ENCODE measurements around the gene SMG5. TPM values are rescaled to one million over a fixed set of nuclear protein-coding genes. Genes with fewer than 3 reads are reported as not detected.
"Not testable (repeated sequence)": the region's sequence is repeated elsewhere in the genome, so short reads cannot be mapped to it uniquely, and the experiment has no call there.

The SMG5 gene
- total RNA-seq, 1 experiment from 2014 or later = 63.3 TPM

GRCh38 chr1:156221986-156222692, 60.5 kb downstream of the SMG5 start:
- Histone ChIP-seq H3K27ac (no peak overlapping the region), H3K79me2 (ENCODE audit: low read depth) (peaks cover 5% of the 10 kb centered on the region; the same call in 1 of the 2 replicates), H3K9me2 (ENCODE audit: insufficient read depth) (no peaks in the 10 kb centered on the region), H3K4me1 (replicated peaks; ENCODE audit: insufficient read depth) (peaks cover 12% of the 10 kb centered on the region; the same call in 1 of the 2 replicates), H2AFZ (no peak overlapping the region), H3K9me3 (ENCODE audit: insufficient read depth, low read depth) (no peaks in the 10 kb centered on the region), H3K4me3 (no peak overlapping the region), H3K27me3 (ENCODE audit: insufficient read depth, low read depth) (no peaks in the 10 kb centered on the region), H3K36me3 (ENCODE audit: low read depth) (0 out of 2 replicates have a peak, but pooled peaks cover 8% of the 10 kb centered on the region), H4K20me1 (ENCODE audit: insufficient read depth) (no peaks in the 10 kb centered on the region; the same call in 1 of the 2 replicates), H3K4me2 (no peak overlapping the region), H3F3A (ENCODE audit: insufficient read depth, low read depth) (peaks cover 19% of the 10 kb centered on the region)
- BruUV-seq (replicated peaks) = no TSS peak
- intact Hi-C loops (cut with micrococcal nuclease; ENCODE audit: unreplicated experiment) = no loop called here
- CTCF ChIA-PET = no interaction called here
- TF ChIP-seq CTCF (conservative IDR thresholded peaks at IDR 0.05) (no peak), EZH2 (IDR thresholded peaks at IDR 0.05; ENCODE audit: low read depth) (no peak)
- no peak for DNase-seq
- POLR2A ChIA-PET (ENCODE audit: unreplicated experiment) = no interaction called here

- BruUV-seq (replicated peaks) = no TSS peak
- Histone ChIP-seq H4K20me1 (ENCODE audit: insufficient read depth) (no peaks in the 10 kb centered on the region; the same call in 1 of the 2 replicates), H3K36me3 (ENCODE audit: low read depth) (0 out of 2 replicates have a peak, but pooled peaks cover 8% of the 10 kb centered on the region), H3K4me1 (replicated peaks; ENCODE audit: insufficient read depth) (peaks cover 11% of the 10 kb centered on the region; the same call in 1 of the 2 replicates), H3K79me2 (ENCODE audit: low read depth) (peaks cover 11% of the 10 kb centered on the region; the same call in 1 of the 2 replicates), H3F3A (ENCODE audit: insufficient read depth, low read depth) (peaks cover 15% of the 10 kb centered on the region), H3K27me3 (ENCODE audit: insufficient read depth, low read depth) (no peaks in the 10 kb centered on the region), H3K9me2 (ENCODE audit: insufficient read depth) (no peaks in the 10 kb centered on the region), H2AFZ (no peak overlapping the region), H3K4me2 (no peak overlapping the region), H3K27ac (no peak overlapping the region), H3K9me3 (ENCODE audit: insufficient read depth, low read depth) (no peaks in the 10 kb centered on the region), H3K4me3 (no peak overlapping the region)
- intact Hi-C loops (cut with micrococcal nuclease; ENCODE audit: unreplicated experiment) = no loop called here
- CTCF ChIA-PET = no interaction called here
- no peak for TF ChIP-seq CTCF (conservative IDR thresholded peaks at IDR 0.05)
- no peak for TF ChIP-seq EZH2 (IDR thresholded peaks at IDR 0.05; ENCODE audit: low read depth)
- POLR2A ChIA-PET (ENCODE audit: unreplicated experiment) = no interaction called here
- DNase-seq = no peak
These were observed 62.4 kb downstream of the SMG5 start for GRCh38 chr1:156220226-156220625.

- intact Hi-C loops (cut with micrococcal nuclease; ENCODE audit: unreplicated experiment) = loop anchor here (10.0 kb wide), 1 partner anchor 283 kb away; the partner anchor contains the start of gene KHDC4
- CTCF ChIA-PET = interaction anchor here (0.6 kb wide), 1 partner anchor 214 kb away, joined by 5 read pairs; no protein-coding TSS in a partner anchor
- H3K36me3 ChIP-seq (ENCODE audit: low read depth) = no peaks in the 10 kb centered on the region
- no peaks in the 10 kb centered on the region for H3K9me3 ChIP-seq (ENCODE audit: insufficient read depth, low read depth)
- peaks cover 24% of the 10 kb centered on the region for H3K79me2 ChIP-seq (ENCODE audit: low read depth)
- no peaks in the 10 kb centered on the region for H3K27me3 ChIP-seq (ENCODE audit: insufficient read depth, low read depth)
- TF ChIP-seq EZH2 (IDR thresholded peaks at IDR 0.05; ENCODE audit: low read depth) (no peak), CTCF (conservative IDR thresholded peaks at IDR 0.05) (no peak)
- H3K9me2 ChIP-seq (ENCODE audit: insufficient read depth) = no peaks in the 10 kb centered on the region
- H4K20me1 ChIP-seq (ENCODE audit: insufficient read depth) = no peaks in the 10 kb centered on the region; the same call in 1 of the 2 replicates
- H3K4me3 ChIP-seq = no peak overlapping the region
- no peak overlapping the region for H3K27ac ChIP-seq
- H3K4me1 ChIP-seq (replicated peaks; ENCODE audit: insufficient read depth) = peaks cover 18% of the 10 kb centered on the region
- H3K4me2 ChIP-seq = no peak overlapping the region
- POLR2A ChIA-PET (ENCODE audit: unreplicated experiment) = interaction anchor here (0.6 kb wide), 1 partner anchor 24 kb away, joined by 3 read pairs; the partner anchor contains the start of gene SLC25A44
- DNase-seq = peak in 1 of 2 experiments; percentile 31
- BruUV-seq (replicated peaks) = no TSS peak
- H3F3A ChIP-seq (ENCODE audit: insufficient read depth, low read depth) = peaks cover 22% of the 10 kb centered on the region; the same call in 1 of the 2 replicates
- no peak overlapping the region for H2AFZ ChIP-seq
These were observed 64.8 kb downstream of the SMG5 start for GRCh38 chr1:156217871-156218270.

- POLR2A ChIA-PET (ENCODE audit: unreplicated experiment); H2AFZ ChIP-seq; CTCF ChIA-PET; H3K27ac ChIP-seq; H3K4me2 ChIP-seq; H3K4me3 ChIP-seq; H3K9me3 ChIP-seq (ENCODE audit: insufficient read depth, low read depth); DNase-seq; H3K27me3 ChIP-seq (ENCODE audit: insufficient read depth, low read depth); H3K36me3 ChIP-seq (ENCODE audit: low read depth); BruUV-seq (replicated peaks); H4K20me1 ChIP-seq (ENCODE audit: insufficient read depth); H3K9me2 ChIP-seq (ENCODE audit: insufficient read depth): not testable (repeated sequence)
- Histone ChIP-seq H3K79me2 (ENCODE audit: low read depth) (peaks cover 24% of the 10 kb centered on the region), H3K4me1 (replicated peaks; ENCODE audit: insufficient read depth) (peaks cover 23% of the 10 kb centered on the region), H3F3A (ENCODE audit: insufficient read depth, low read depth) (peaks cover 23% of the 10 kb centered on the region; the same call in 1 of the 2 replicates)
- intact Hi-C loops (cut with micrococcal nuclease; ENCODE audit: unreplicated experiment) = loop anchor here (10.0 kb wide), 1 partner anchor 282 kb away; the partner anchor contains the start of gene KHDC4
These were observed 66.1 kb downstream of the SMG5 start for GRCh38 chr1:156216361-156217086.
